ELF-1 (cell line): Measurements from ENCODE around the gene PAPPA.

ENCODE experiments used
- DNase-seq: peaks from one replicate; pipeline ENCODE4 v3.0.0-alpha.2; 2016; ENCODE audit warnings: low read depth, low spot score

The PAPPA gene

DNA sequence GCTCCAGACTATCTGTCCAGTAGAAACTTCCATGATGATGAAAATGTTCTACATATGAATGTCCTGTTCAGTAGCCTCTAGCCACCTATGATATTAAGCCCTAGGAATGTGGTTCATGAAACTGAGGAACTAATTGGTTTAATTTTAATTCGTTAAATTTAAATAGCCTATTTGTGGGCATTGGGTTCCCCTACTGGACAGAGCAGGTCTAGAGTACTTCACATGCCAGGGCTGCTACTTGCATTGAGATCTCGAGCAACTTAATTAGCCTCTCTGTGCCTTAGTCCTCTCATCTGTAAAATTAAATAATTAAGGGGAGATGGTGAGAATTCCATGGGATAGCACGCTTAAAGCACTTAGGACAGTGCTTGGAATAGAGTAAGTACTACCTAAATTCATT, 160.0 kb downstream of the PAPPA start:
- no peak for DNase-seq

DNA sequence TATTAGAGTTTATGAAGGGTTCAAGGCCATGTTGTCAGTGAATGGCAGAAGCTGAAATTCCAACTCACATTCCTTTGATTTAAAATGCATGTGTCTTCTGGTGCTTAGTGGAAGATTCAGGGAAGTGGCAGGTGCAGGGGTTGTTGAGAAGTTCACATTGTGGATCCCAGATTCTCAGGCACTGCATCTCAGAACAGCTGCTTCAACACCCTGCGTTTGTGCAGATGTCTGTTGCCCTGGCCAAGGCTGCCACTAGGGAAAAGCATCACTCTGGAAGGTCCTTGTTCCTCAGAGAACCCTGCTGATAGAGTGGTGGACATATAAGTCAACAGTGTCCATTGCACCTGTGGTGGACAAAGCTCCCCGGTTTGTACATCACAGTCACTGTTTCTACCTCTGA, 162.7 kb downstream of the PAPPA start:
- no peak for DNase-seq

DNA sequence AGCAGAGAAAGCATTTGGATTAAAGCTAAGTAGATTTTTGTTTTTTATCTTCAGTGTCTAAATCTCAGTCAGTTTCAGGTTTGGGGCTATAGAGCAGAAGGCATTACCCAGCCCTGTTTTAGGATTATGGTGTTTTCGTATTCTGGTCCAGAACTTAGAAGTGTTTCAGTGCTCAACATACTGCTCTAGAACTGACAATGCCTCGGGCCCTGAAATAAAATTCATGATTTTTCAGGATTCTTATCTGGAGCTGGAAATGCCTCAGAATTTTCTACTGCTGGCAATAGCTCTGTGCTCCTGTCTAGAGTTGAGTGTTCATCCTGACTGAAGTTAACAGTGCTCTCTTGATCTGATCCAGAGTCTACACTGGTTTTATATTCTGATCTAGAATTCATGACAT, 163.9 kb downstream of the PAPPA start:
- DNase-seq: no peak

GRCh38 chr9:116318468-116319374, 165.1 kb downstream of the PAPPA start:
- peak; percentile 84 for DNase-seq

GRCh38 chr9:116319480-116319879, 165.9 kb downstream of the PAPPA start:
- no peak for DNase-seq

- no peak for DNase-seq
Observed at GRCh38 chr9:116320290-116320689, 166.7 kb downstream of the PAPPA start.

DNA sequence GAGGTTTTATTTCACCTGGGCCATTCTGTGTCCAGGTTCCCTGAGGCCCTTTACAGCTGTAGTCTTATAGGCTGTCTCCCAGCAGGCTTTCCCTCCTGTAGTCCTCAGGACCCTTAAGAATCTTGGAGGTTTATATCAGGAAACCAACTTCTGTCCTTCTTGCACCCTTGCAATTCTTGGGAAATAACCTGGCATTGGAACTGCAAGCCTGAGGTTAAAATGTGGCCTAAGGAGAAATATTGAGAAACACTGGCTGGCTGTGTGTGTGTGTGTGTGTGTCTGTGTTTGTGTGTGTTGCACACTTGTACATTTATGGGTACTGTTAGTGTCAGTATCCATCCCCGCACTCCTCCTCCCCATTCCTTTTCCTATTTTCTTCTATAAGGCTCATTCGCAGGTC, 168.9 kb downstream of the PAPPA start:
- no peak for DNase-seq

GRCh38 chr9:116323012-116323411, 169.4 kb downstream of the PAPPA start:
- peak; percentile 59 for DNase-seq

- no peak for DNase-seq
Observed at GRCh38 chr9:116323571-116323970, 170.0 kb downstream of the PAPPA start.

GRCh38 chr9:116325924-116326323, 172.3 kb downstream of the PAPPA start:
- DNase-seq: no peak

DNA sequence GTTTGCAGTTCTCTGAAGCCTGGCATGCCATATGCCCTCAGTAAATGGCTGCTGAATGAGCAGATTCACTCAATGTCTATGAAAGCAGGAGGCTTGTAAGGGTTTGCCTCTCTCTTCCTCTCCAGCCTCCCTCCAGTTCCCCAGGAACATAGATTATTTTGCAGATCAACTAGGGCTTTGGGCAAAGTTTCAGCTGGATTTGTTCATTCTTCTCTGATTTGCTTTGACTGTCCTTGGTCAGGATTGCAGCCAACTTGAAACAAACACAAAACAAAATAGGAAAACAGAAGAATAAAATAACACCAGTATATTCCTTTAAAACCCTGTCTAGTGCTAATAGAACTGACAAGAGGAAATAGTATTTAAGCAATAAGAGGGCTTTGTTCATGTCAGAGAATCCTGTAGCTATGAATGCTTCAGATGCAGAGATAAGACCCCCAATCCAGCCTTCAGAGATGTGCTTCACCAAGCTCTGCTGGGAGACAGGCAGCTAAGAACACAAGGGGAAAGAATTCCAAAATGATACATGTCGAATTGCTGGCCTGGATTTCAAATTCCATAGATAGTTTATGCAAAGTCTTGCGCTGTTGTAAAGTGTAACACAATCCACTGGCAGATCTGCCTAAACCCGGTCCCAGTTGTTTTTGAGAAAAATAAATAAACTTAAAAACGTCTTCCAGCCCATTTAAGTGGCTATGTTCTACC, 174.3 kb downstream of the PAPPA start:
- no peak for DNase-seq

- no peak for DNase-seq
Observed at GRCh38 chr9:116329470-116329869, 175.9 kb downstream of the PAPPA start.

DNA sequence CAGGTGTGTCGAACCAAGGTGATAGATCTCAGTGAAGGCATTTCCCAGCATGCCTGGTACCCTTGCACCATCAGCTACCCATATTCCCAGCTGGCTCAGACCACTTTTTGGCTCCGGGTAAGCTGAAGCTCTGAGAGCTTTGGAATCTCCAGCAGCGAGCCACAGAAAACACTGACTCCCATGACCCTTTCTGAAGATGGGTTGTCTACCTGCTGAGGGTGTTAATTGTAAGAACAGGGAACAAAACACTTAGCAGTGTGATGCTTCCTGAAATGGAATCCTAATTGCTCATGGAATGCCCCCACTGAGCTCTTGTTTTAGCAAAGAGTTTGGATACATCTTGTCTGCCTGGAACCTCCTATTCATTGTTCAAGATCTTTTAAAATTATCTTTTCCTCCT, 177.7 kb downstream of the PAPPA start:
- DNase-seq: no peak

- DNase-seq: no peak
Observed at GRCh38 chr9:116332090-116332489, 178.5 kb downstream of the PAPPA start.

GRCh38 chr9:116333254-116333653, 179.7 kb downstream of the PAPPA start:
- no peak for DNase-seq

- DNase-seq: no peak
Observed at GRCh38 chr9:116334546-116335150, 181.1 kb downstream of the PAPPA start.

DNA sequence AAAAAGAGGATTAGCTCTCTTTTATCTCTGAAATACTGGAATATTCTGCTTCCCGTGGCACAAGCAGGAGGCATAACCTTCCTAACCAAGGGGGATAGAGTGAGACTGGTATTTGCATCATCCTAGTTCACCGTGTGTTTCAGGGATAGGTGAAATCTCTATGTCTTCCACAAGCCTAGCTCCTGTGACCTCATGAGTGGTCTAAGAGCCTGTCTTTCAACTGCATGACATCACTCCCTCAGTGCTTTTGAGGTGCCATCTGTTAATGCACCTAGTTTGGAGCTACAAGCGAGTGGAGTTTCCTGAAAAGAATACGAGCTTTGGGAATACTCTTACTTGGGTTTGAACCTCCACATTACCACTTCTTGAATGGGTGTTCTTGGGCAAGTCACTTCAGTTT, 181.8 kb downstream of the PAPPA start:
- DNase-seq: no peak

GRCh38 chr9:116336133-116336862, 182.7 kb downstream of the PAPPA start:
- no peak for DNase-seq

GRCh38 chr9:116337015-116337414, 183.4 kb downstream of the PAPPA start:
- DNase-seq: no peak

- no peak for DNase-seq
Observed at GRCh38 chr9:116340270-116340669, 186.7 kb downstream of the PAPPA start.

DNA sequence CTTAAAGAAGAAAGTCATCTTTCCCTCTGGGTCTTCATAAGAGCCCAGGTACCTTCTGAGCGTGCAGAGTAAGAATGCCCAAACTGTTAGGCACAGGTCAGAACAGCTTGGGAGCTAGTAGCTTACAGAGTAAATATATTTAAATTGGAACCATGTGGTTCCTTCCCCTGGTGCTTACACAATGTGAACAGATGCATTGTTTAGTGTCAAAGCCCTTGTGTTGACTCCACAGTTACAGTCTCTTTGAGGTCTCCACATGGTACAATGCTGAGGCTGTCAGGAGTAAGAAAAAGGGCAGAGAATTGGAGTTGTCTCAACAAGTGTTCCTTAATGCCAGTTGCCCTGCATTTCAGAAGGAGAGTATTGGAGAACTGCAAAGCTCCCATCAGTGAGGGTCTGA, 188.5 kb downstream of the PAPPA start:
- no peak for DNase-seq

GRCh38 chr9:116342941-116343340, 189.3 kb downstream of the PAPPA start:
- no peak for DNase-seq
